Natural killer cell (primary cell): Measurements from ENCODE around the gene PLXNA4. TPM values are rescaled to one million over a fixed set of nuclear protein-coding genes. Genes with fewer than 3 reads are reported as not detected.
"Not testable (repeated sequence)": the region's sequence is repeated elsewhere in the genome, so short reads cannot be mapped to it uniquely, and the experiment has no call there.

Source experiments
- ATAC-seq, 3 donors: fragments of 150-1000 bp in 2 of 3; fragments of 200-7000 bp in 1 of 3; cut with Tn5 transposase; 1 replicate in 1 of 3; 2 replicates in 2 of 3; pipeline ENCODE4 v1.10.0; 2021; ENCODE audit warnings: mild to moderate bottlenecking in 2 of 3, moderate library complexity in 2 of 3
- DNase-seq, 2 donors: peaks; one replicate each; pipeline versions ENCODE4 v3.0.0 to v3.0.0-alpha.2; 2013 to 2021; ENCODE audit warnings: mixed read lengths in 1 of 2
- H3K27ac ChIP-seq: one replicate; pipeline ENCODE4 v1.5.1; 2013; ENCODE audit warnings: mild to moderate bottlenecking, low read length
- H3K27me3 ChIP-seq: one replicate; pipeline ENCODE4 v1.6.1; 2013; ENCODE audit warnings: low read length; ENCODE audit not compliant: control insufficient read depth, insufficient read depth
- H3K36me3 ChIP-seq: one replicate; pipeline ENCODE4 v1.6.1; 2013; ENCODE audit warnings: low read length; ENCODE audit not compliant: control insufficient read depth, insufficient read depth
- H3K4me1 ChIP-seq: one replicate; pipeline ENCODE4 v1.6.1; 2013; ENCODE audit warnings: low read length; ENCODE audit not compliant: control insufficient read depth, insufficient read depth
- H3K4me3 ChIP-seq: one replicate; pipeline ENCODE4 v1.5.1; 2013; ENCODE audit warnings: low read length
- H3K9me3 ChIP-seq: one replicate; pipeline ENCODE4 v1.6.1; 2013; ENCODE audit warnings: low read length; ENCODE audit not compliant: control insufficient read depth, insufficient read depth
- H3K27ac Mint-ChIP-seq, 2 donors: one replicate each; pipeline ENCODE4 v1.8.0; 2022; ENCODE audit warnings: mild to moderate bottlenecking in 2 of 2, mixed read lengths in 2 of 2, moderate library complexity in 1 of 2
- H3K27me3 Mint-ChIP-seq, 2 donors: one replicate each; pipeline ENCODE4 v1.8.0; 2022; ENCODE audit warnings: low read depth in 2 of 2, mixed read lengths in 2 of 2
- H3K36me3 Mint-ChIP-seq: one replicate; pipeline ENCODE4 v1.8.0; 2022; ENCODE audit warnings: mixed read lengths
- H3K4me1 Mint-ChIP-seq, 2 donors: one replicate each; pipeline ENCODE4 v1.8.0; 2022; ENCODE audit warnings: mixed read lengths in 2 of 2
- H3K4me3 Mint-ChIP-seq: one replicate; pipeline ENCODE4 v1.8.0; 2022; ENCODE audit warnings: mild to moderate bottlenecking, moderate library complexity, mixed read lengths
- H3K9me3 Mint-ChIP-seq, 2 donors: one replicate each; pipeline ENCODE4 v1.8.0; 2022; ENCODE audit warnings: mixed read lengths in 2 of 2
- WGBS: methylation state at CpG from one replicate; pipeline ENCODE4 v1.1.7; 2013; ENCODE audit warnings: missing lambda C conversion rate; ENCODE audit not compliant: insufficient coverage; 5-methylcytosine and 5-hydroxymethylcytosine counted together
- intact Hi-C: fragments of 100-400 bp; cut with micrococcal nuclease; formaldehyde crosslinking; loops from one replicate; pipeline ENCODE4 v1.14.2; 2022
- total RNA-seq, 4 donors: library from RNA; stranded (reverse); fragments of 120-200 nt in 1 of 4; gene quantifications; one replicate each; pipeline versions ENCODE4 v1.2.3 to v1.2.4, GENCODE V29; 2013 to 2022
- TF ChIP-seq, protein P1 (sequence below): fragments of 200-600 bp; IDR thresholded peaks from one replicate; pipeline ENCODE4 v1.8.0; 2022; ENCODE audit warnings: antibody characterized with exemption

Gene PLXNA4
- total RNA-seq, 3 donors from 2014 or later (not counting 1 experiment from before 2014, with no cell fraction given): 5.1 to 15.3 (median 10.9) TPM

DNA sequence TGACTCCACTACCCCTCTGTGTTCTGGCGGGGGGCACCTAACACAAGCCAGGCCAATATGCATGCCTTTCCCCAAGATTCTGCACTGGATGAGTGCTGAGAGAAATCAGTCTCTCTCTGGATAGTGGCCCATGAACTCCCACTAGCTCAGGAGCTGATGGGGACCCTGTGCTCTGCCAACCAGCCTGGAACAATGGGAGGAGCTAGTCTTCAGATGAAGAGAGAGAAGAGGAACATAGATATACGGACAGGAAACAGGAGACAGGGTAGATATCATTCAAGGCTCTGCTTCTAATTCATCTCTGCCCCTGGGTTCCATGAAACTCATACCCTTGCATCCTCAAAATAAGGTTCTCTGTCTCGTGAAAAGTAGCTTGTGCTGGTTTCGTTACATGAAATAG is 27.9 kb upstream of the PLXNA4 start:
- H3K27me3 ChIP-seq: peaks cover 3% of the 10 kb centered on the region
- Mint-ChIP-seq H3K4me1 (no peaks in the 10 kb centered on the region), H3K27me3 (peaks cover 12 to 31% of the 10 kb centered on the region in 2 donors), H3K27ac (no peak overlapping the region), H3K36me3 (no peaks in the 10 kb centered on the region), H3K9me3 (no peaks in the 10 kb centered on the region), H3K4me3 (no peak overlapping the region)
- H3K9me3 ChIP-seq: no peaks in the 10 kb centered on the region
- intact Hi-C loops: no loop called here
- ATAC-seq: no peak
- DNase-seq: no peak
- TF ChIP-seq, protein P1, sequence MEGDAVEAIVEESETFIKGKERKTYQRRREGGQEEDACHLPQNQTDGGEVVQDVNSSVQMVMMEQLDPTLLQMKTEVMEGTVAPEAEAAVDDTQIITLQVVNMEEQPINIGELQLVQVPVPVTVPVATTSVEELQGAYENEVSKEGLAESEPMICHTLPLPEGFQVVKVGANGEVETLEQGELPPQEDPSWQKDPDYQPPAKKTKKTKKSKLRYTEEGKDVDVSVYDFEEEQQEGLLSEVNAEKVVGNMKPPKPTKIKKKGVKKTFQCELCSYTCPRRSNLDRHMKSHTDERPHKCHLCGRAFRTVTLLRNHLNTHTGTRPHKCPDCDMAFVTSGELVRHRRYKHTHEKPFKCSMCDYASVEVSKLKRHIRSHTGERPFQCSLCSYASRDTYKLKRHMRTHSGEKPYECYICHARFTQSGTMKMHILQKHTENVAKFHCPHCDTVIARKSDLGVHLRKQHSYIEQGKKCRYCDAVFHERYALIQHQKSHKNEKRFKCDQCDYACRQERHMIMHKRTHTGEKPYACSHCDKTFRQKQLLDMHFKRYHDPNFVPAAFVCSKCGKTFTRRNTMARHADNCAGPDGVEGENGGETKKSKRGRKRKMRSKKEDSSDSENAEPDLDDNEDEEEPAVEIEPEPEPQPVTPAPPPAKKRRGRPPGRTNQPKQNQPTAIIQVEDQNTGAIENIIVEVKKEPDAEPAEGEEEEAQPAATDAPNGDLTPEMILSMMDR: no peak
- no peak overlapping the region for H3K27ac ChIP-seq
- H3K36me3 ChIP-seq: no peaks in the 10 kb centered on the region
- no peaks in the 10 kb centered on the region for H3K4me1 ChIP-seq
- no peak overlapping the region for H3K4me3 ChIP-seq
- WGBS: 75% methylated on average over 2 of the region's 4 CpGs

DNA sequence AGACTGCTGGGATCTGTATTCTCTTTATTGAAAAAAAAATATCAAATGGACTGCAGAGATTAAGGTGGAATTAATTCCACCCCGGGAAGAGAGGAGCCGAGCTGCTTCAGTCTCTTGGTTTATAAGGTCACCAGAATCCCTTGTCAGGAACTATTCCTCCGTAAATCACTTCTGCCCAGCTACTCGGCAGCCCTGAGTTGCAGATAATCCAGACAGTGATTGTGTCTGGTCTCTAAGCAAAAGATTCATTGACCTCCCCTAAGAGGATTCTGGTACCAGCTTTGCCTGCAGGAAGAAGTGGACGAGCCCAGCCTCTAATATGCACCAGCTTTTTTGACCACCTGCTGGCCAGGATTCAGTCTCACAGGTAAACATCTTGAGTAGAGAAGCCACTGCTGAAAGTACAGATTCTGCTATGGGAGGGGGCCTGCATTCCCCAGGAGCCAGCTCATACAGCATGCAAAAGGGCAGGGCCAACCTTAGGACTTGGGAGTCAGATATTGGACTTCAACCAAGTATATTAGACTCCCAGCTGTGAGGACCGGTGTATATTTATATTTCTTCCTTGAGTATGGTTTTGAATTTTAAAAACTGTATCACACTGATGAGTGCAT is 27.1 kb upstream of the PLXNA4 start:
- Histone ChIP-seq H3K4me3 (no peak overlapping the region), H3K27me3 (peaks cover 3% of the 10 kb centered on the region), H3K4me1 (no peaks in the 10 kb centered on the region), H3K9me3 (no peaks in the 10 kb centered on the region), H3K27ac (no peak overlapping the region), H3K36me3 (no peaks in the 10 kb centered on the region)
- DNase-seq: no peak
- TF ChIP-seq, protein P1: no peak
- WGBS: 91% methylated on average over 5 of the region's 6 CpGs
- Mint-ChIP-seq H3K27me3 (peaks cover 20 to 31% of the 10 kb centered on the region in 2 donors), H3K27ac (no peak overlapping the region), H3K4me3 (no peak overlapping the region), H3K9me3 (no peaks in the 10 kb centered on the region), H3K4me1 (no peaks in the 10 kb centered on the region), H3K36me3 (no peaks in the 10 kb centered on the region)
- no peak for ATAC-seq
- intact Hi-C loops: no loop called here

DNA sequence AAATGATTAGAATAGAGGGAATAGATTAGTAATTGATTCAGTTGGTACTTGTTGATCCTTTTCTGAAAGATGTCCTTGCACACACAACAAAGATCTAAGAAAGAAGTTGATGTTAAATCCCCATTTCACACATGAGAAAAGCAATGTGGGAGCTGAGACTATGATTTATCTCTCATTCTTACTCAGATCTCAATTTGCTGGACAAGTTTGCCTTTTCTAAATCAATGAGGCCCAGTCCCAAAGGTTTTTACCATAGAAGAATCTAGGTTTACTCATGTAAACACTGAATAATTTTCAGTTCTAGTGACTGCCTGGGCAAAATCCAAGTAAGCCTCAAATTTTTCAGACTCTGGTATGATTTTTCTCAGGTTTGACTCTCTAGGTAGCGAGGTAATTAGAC is 25.5 kb upstream of the PLXNA4 start:
- Histone ChIP-seq H3K9me3 (no peaks in the 10 kb centered on the region), H3K36me3 (no peaks in the 10 kb centered on the region), H3K4me3 (no peak overlapping the region), H3K4me1 (no peaks in the 10 kb centered on the region), H3K27me3 (peaks cover 3% of the 10 kb centered on the region), H3K27ac (no peak overlapping the region)
- Mint-ChIP-seq H3K27ac (no peak overlapping the region), H3K4me3 (no peak overlapping the region), H3K9me3 (no peaks in the 10 kb centered on the region), H3K4me1 (no peaks in the 10 kb centered on the region), H3K36me3 (no peaks in the 10 kb centered on the region), H3K27me3 (peaks cover 26 to 31% of the 10 kb centered on the region in 2 donors)
- TF ChIP-seq, protein P1: no peak
- intact Hi-C loops: no loop called here
- no peak for DNase-seq
- 61% methylated on average over 1 of the region's 1 CpG for WGBS
- no peak for ATAC-seq

DNA sequence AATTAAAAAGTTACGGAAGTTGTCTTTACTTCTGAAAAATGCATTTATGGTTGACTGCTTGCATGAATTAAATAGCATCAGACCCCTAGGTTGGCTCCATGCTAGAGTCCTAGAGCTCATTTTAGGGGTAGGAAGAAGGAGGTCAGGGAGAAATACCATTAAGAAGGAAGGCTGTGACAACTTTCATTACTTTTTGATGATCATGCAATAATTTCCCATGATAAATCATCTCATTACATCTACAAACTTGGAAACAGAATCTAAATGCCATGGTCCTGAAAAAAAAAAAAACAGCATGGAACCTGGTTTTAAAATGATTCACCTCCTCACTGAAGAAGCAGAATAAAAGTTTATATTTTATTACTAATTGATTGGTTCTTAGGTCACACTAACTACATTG is 20.3 kb upstream of the PLXNA4 start:
- Histone ChIP-seq H3K27me3 (peaks cover 3% of the 10 kb centered on the region), H3K36me3 (no peaks in the 10 kb centered on the region), H3K27ac (no peak overlapping the region), H3K4me3 (no peak overlapping the region), H3K4me1 (no peaks in the 10 kb centered on the region), H3K9me3 (no peaks in the 10 kb centered on the region)
- intact Hi-C loops: no loop called here
- DNase-seq: no peak
- Mint-ChIP-seq H3K27me3 (peaks cover 18 to 26% of the 10 kb centered on the region in 2 donors), H3K36me3 (no peaks in the 10 kb centered on the region), H3K9me3 (no peaks in the 10 kb centered on the region), H3K4me3 (no peak overlapping the region), H3K4me1 (no peaks in the 10 kb centered on the region), H3K27ac (no peak overlapping the region)
- 100% methylated on average over 1 of the region's 1 CpG for WGBS
- no peak for ATAC-seq
- TF ChIP-seq, protein P1: no peak

DNA sequence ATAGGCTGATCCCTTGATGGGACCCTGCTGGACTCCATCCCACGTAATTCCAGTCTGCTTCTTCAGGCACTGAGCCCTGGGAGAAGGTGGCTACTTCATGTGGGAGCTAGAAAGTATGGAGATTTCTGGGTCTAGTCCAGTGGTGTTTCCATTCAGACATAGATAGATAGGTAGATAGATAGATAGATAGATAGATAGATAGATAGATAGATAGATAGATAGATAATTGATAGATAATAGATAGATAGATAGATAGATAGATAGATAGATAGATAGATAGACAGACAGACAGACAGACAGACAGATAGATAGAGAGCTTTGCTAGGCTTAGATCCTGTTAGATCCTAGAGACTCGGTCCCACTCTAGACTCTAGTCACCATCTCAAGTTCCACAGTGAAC is 18.5 kb upstream of the PLXNA4 start:
- DNase-seq, H3K9me3 ChIP-seq, H3K4me1 ChIP-seq, H3K27ac Mint-ChIP-seq, ATAC-seq, H3K27ac ChIP-seq, H3K4me1 Mint-ChIP-seq, H3K4me3 ChIP-seq, intact Hi-C loops, H3K9me3 Mint-ChIP-seq, H3K36me3 ChIP-seq, H3K4me3 Mint-ChIP-seq, H3K36me3 Mint-ChIP-seq, H3K27me3 ChIP-seq: not testable (repeated sequence)
- H3K27me3 Mint-ChIP-seq: peaks cover 14 to 21% of the 10 kb centered on the region in 2 donors
- 74% methylated on average over 2 of the region's 2 CpGs for WGBS
